Fibroblast of the aortic adventitia (primary cell): ENCODE data around the gene CASP3. TPM values are rescaled to one million over a fixed set of nuclear protein-coding genes. Genes with fewer than 3 reads are reported as not detected.
A peak's percentile ranks its signal among the peaks of the same experiment; 100 is the strongest.
"Not testable (repeated sequence)": the region's sequence is repeated elsewhere in the genome, so short reads cannot be mapped to it uniquely, and the experiment has no call there.

Experiments used
- DNase-seq: peaks from one replicate; pipeline ENCODE4 v3.0.0-alpha.2; 2010; ENCODE audit warnings: low read depth
- H3K4me3 ChIP-seq: 2 replicates; pipeline ENCODE4 v1.5.1; 2011; ENCODE audit warnings: low read depth, mild to moderate bottlenecking, control low read depth, low read length, moderate library complexity
- CTCF ChIP-seq: IDR thresholded peaks from 2 replicates; pipeline ENCODE4 v1.5.1; 2011; ENCODE audit warnings: mild to moderate bottlenecking, low read length, control low read depth, inconsistent platforms; ENCODE audit not compliant: insufficient read depth
- total RNA-seq: library from RNA; depleted of rRNA; stranded (reverse); fragments of >200 nt; gene quantifications from 2 replicates; pipeline ENCODE4 v1.2.3, GENCODE V29; 2012; ENCODE audit warnings: low replicate concordance

The CASP3 gene
- total RNA-seq, 1 donor = 36.2 TPM

DNA sequence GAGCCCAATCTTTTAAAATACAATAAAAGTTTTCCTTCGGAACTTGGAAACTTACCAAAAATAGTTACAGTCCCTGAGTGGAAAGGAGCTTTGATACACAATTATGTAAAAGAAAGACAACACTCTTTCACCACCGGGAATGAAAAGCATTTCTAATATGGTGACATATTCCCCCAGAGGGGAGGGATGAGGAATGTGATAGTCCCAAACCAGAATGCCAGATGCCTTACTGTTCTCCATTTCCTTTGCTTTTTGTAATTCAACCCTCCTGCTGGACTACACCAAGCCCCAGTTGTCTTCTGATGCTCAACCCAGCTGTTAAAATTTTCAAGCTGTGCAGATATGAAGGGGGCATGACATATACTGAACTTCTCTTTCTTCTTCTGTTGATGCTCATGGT lies 4.4 kb upstream of the CASP3 start:
- no peak for DNase-seq
- H3K4me3 ChIP-seq = no peak overlapping the region
- TF ChIP-seq CTCF = no peak

- DNase-seq = not testable (repeated sequence)
Measured at GRCh38 chr4:184652681-184653080, 3.4 kb upstream of the CASP3 start.

GRCh38 chr4:184651899-184652298 lies 2.7 kb upstream of the CASP3 start:
- no peak for TF ChIP-seq CTCF
- DNase-seq = no peak
- H3K4me3 ChIP-seq = no peak overlapping the region

More at GRCh38 chr4:184652681-184653080, 3.4 kb upstream of the CASP3 start:
- H3K4me3 ChIP-seq = not testable (repeated sequence)

GRCh38 chr4:184649971-184650855 lies 966 bp upstream of the CASP3 start:
- DNase-seq = peak; percentile 51
- no peak for TF ChIP-seq CTCF
- H3K4me3 ChIP-seq = peak overlapping the region; percentile 85

DNA sequence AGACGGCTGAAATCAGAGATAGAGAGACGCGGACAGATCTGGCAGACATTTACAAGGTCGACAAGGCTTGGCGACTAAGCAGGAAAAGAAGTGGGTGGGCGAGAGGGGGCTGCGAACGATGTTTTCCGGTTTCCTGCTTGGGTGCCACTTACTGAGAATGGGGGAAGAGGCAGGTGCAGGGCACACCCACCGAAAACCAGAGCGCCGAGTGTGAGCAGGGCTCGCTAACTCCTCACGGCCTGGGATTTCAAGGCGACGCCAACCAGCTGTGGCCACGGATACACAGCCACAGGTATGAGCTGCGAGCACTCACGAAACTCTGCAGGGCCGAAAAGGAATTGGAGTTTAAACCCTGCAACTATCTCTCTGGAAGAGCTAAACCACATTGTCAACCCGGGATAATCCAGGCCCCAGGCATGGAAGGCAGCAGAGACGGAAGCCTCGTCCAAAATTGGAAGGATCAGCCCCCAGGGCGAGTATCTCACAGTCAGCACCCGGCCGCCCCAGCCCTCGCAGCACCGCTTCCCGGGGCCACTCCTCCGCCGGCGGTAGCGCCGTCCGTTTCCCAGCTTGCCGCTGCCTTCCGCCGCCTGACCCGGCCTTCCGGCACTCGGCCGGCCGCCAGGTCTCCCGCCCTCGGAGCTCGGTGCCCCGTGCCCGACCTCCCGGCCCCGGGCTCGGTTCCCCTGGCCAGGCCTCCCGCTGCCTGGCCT lies 778 bp downstream of the CASP3 start:
- peak overlapping the region; percentile 81 for H3K4me3 ChIP-seq
- no peak for TF ChIP-seq CTCF
- peak; percentile 39 for DNase-seq

GRCh38 chr4:184648054-184648312 lies 1.3 kb downstream of the CASP3 start:
- no peak for TF ChIP-seq CTCF
- H3K4me3 ChIP-seq = peak overlapping the region; percentile 81
- no peak for DNase-seq

DNA sequence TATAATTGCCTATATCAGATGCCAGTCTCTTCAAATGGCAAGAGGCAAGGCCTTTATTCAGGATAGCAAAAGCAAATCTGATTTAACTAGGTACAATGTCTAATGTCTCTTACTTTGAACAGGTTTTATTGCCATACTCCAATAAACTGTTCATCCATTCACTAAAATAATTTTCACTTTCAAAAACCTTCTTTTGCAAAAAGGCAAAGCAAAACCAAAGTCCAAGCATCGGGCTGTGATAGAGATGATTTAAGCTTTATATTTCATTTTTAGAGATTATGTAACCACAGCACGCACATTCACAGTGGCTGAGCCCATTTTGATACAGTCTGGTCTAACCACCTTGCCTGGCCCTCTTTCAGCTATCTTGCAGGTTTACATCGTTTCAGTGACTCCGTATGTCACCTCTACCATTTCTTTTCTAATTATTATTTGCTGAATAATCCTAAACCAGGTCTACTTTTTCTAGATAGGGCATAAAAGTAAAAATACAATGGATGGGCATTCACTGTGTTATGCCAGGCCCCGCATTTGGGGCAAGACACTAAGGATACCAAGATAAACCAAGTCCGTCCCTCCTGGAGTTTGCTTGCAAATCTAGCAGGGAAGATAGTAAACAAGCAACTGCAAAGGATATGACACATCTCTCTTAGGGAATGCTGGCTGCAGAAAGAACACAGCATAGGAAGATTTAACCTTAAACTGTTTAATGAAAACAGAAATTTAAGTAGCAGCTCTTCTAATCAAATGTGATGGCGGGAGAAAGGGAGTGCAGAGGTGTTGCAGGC lies 1.8 kb downstream of the CASP3 start:
- DNase-seq = peak; percentile 25
- TF ChIP-seq CTCF = no peak
- peak overlapping the region; percentile 81 for H3K4me3 ChIP-seq
